COLO668 (cell line): ENCODE measurements around the gene PIP4K2C.

ENCODE experiments used
- DNase-seq: peaks from one replicate; lab custom pipeline; 2025; ENCODE audit not compliant: unreplicated experiment; lab: John Stamatoyannopoulos, UW

PIP4K2C gene

GRCh38 chr12:57590864-57591781 lies at the start of gene PIP4K2C:
TSS of gene PIP4K2C (plus strand) at chr12:57591192. CDS start at chr12:57591290, 98 bp downstream.
- peak; percentile 86 for DNase-seq

DNA sequence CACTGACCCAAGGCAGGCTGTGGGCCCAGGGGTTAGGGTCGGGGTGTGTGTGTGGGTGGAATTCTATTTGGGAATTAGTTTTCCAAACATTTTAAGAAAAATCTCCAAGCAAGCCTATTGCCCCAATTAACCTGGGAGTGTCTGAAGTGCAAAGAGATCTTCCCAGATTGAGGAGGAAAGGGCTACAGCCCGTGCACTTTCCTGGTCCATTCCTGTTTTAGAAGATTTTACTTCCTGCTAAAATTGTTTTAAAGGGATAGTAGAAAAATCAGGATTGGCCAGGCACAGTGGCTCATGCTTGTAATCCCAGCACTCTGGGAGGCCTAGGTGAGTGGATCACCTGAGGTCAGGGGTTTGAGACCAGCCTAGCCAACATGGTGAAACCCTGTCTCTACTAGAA lies 49.3 kb upstream of the PIP4K2C start:
- DNase-seq, result no peak

DNA sequence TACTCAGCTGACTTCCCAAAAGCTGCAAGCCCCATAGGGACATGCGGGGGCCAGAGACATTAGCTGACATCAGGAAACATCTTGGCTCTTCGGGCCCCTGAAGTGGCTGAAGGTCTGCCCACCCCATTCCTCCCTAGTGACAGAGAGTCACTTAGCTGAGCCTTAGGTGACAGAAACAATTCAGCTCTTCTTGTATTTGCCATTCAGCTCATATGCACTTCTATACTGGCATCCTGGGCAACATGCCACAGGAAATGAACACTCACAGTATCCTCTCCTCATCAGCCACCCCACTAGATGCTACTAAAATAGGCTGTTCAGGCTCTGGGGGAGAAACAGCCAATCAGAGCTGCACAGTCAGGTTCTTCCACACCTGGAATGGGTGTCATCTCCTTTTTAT lies 47.4 kb upstream of the PIP4K2C start:
- no peak for DNase-seq

- DNase-seq, result peak; percentile 60
Observed at GRCh38 chr12:57545809-57546437, 45.1 kb upstream of the PIP4K2C start.

- peak; percentile 91 for DNase-seq
Observed at GRCh38 chr12:57546438-57547287, 44.3 kb upstream of the PIP4K2C start, which contains the start of gene DCTN2. TSS of gene DCTN2 (minus strand) at chr12:57547192. CDS start at chr12:57547063, 129 bp downstream.

GRCh38 chr12:57547288-57548012 lies 43.5 kb upstream of the PIP4K2C start:
- no peak for DNase-seq

DNA sequence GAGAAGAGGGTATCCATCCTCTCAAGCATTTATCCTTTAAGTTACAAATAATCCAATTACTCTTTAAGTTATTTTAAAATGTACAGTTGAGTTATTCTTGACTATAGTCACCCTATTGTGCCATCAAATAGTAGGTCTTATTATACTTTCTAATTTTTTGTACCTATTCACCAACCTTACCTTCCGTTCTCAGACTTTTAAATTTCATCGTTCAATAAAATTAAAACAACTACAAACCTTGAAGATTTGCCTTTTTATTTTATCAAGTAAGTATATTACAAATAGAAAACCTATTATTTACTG lies 43.0 kb upstream of the PIP4K2C start:
- no peak for DNase-seq

- no peak for DNase-seq
Observed at GRCh38 chr12:57548488-57548887, 42.5 kb upstream of the PIP4K2C start.

GRCh38 chr12:57549203-57549908 lies 41.6 kb upstream of the PIP4K2C start:
- DNase-seq, result no peak

GRCh38 chr12:57549909-57550640 lies 40.9 kb upstream of the PIP4K2C start, which contains the start of gene KIF5A:
TSS of gene KIF5A (plus strand) at chr12:57550044. CDS start at chr12:57550272, 228 bp downstream.
- DNase-seq, result peak; percentile 13

GRCh38 chr12:57550641-57551549 lies 40.1 kb upstream of the PIP4K2C start:
- DNase-seq, result no peak

DNA sequence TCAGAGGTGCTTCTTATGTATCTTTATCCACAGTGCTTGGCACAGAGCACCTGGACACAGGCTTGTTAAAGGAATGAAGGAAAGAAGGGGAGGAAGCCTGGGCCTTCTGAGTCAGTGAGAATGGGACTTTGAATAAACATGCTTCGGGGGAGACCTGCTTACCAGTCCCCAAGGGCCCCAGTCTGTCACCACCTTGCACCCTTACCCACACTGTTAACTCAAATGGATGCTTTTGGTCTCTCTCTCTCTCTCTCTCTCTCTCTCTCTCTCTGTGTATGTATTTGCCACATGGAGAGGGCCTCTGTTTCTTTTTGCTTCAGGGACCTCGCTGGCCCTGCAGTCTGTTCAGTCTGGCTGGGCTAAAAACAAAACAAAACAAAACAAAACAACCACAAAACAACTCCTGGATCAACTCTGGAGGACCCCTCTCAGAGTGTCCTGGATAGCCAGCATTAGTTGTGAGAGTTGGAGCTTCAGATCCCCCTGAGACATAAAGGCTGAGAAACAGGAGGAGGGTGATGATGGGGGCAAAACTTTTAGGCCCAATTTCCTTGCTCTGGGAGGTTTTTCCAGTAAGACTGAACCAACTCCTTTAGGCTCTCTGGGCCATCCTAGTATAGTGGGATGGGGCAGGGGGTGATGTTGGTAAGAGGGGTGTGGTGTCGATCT lies 39.2 kb upstream of the PIP4K2C start:
- DNase-seq, result no peak

GRCh38 chr12:57552306-57552651 lies 38.7 kb upstream of the PIP4K2C start:
- DNase-seq, result no peak

DNA sequence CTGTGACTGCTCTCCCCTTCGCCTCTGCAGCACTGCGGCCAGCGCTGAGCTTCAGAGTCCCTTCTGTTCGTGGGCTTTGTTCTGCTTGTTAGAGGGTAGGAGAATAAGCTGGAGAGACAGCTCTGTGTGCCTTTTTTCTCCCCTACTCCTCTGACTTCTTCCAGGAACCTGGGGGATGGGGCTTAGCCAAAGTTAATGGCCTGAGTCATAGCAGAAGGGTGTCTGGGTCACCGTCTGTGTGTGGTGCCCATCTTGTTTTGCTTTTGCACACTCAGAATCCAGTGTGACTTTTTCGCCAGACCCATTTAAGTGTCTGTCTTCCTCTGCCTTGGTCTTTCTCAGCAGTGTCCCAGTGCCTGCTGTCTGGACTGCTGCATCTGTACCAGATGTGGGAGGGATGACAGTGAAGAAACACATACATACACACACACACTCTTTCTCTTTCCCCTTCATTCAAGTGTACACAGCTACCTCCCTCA lies 38.1 kb upstream of the PIP4K2C start:
- DNase-seq, result no peak

GRCh38 chr12:57553343-57554202 lies 37.4 kb upstream of the PIP4K2C start:
- DNase-seq, result no peak

GRCh38 chr12:57554453-57554852 lies 36.5 kb upstream of the PIP4K2C start:
- DNase-seq, result no peak

DNA sequence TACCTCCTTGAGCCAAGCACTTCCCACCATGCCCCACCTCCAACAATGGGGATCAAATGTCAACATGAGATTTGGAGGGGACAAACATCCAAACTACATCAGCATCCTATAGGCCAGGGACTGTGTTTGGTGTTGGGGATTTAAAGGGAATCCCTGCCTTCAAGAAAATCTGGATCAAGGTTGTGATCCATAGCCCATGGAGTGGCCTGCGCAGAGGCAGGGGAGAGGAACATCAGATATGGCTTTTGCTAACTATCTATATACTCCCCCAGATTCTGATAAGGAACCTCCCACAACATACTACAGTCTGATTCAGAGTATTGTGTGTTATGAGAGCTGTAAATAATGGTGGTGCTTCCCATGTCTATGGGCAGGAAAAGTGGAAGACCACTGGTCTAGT lies 36.1 kb upstream of the PIP4K2C start:
- no peak for DNase-seq
